ENCODE measurements around the gene PDE6B.
"Not testable (repeated sequence)": the region's sequence is repeated elsewhere in the genome, so short reads cannot be mapped to it uniquely, and the experiment has no call there.

PDE6B gene

DNA sequence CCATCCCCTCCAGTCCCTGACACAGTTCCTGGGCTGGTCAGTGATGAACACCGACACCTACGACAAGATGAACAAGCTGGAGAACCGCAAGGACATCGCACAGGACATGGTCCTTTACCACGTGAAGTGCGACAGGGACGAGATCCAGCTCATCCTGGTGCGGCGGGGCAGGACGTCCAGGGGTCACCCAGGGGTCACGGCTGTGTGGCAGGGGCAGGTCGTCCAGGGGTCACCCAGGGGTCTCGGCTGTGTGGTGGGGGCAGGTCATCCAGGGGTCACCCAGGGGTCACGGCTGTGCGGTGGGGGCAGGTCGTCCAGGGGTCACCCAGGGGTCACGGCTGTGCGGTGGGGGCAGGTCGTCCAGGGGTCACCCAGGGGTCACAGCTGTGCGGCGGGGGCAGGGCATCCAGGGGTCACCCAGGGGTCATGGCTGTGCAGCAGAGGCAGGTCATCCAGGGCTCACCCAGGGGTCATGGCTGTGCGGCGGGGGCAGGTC is 32.0 kb downstream of the PDE6B start:
- no peak for DNase-seq

- no peak for DNase-seq
These were observed 32.7 kb downstream of the PDE6B start for GRCh38 chr4:657834-658667.

- no peak for DNase-seq
These were observed 33.6 kb downstream of the PDE6B start for GRCh38 chr4:658681-659667.

GRCh38 chr4:659851-660250 is 34.5 kb downstream of the PDE6B start:
- no peak for DNase-seq

GRCh38 chr4:660401-660800 is 35.0 kb downstream of the PDE6B start:
- DNase-seq, result no peak

- DNase-seq, result no peak
These were observed 35.9 kb downstream of the PDE6B start for GRCh38 chr4:661231-661630.

DNA sequence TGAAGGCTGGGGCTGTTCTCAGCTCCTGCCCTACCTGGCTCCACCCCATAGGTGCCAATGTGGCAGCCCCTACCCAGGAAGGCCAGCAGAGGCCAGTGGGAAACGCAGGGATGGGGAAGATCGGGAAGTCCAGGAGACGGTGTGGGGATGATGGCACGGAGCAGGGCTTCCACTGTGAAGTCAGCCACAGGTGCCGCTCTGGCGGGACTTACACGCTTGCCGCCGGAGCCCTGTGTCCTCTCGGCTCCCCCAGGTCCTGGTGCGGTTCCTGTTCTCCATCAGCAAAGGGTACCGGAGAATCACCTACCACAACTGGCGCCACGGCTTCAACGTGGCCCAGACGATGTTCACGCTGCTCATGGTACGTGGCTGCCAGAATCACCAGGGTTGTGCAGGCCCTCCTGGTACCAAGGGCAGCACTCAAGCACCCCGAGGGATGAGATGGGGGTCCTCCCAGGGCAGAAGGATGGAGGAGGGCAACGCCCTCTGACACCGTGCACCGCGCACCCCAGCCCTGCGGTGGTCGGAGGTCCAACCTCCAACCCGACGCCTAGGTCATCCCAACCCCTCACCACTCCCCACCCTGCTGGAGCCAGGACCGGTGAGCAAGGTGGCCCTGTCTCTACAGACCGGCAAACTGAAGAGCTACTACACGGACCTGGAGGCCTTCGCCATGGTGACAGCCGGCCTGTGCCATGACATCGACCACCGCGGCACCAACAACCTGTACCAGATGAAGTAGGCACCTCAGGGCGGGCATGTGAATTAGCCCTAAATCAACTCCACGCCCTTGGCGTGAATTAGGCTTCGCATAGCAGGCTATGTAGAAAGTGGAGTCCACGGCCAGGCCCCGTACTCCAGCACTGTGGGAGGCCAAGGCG is 36.7 kb downstream of the PDE6B start:
- no peak for DNase-seq

DNA sequence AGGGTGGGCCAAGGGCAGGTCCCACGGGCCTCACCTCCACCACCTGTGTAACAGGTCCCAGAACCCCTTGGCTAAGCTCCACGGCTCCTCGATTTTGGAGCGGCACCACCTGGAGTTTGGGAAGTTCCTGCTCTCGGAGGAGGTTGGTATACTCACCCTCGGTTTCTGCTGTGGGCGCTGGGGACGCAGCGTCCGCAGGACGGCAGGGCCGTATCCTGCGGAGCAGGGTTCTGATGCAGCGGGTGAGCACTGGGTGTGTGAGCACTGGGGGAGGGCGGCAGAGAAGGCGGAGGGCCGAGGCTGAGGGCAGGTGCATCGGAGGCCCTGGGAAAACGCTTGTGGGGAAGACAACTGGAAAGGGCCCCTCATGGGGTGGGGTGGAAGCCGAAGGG is 37.7 kb downstream of the PDE6B start:
- no peak for DNase-seq

- DNase-seq, result peak; percentile 65
These were observed 38.4 kb downstream of the PDE6B start for GRCh38 chr4:663438-664428.

DNA sequence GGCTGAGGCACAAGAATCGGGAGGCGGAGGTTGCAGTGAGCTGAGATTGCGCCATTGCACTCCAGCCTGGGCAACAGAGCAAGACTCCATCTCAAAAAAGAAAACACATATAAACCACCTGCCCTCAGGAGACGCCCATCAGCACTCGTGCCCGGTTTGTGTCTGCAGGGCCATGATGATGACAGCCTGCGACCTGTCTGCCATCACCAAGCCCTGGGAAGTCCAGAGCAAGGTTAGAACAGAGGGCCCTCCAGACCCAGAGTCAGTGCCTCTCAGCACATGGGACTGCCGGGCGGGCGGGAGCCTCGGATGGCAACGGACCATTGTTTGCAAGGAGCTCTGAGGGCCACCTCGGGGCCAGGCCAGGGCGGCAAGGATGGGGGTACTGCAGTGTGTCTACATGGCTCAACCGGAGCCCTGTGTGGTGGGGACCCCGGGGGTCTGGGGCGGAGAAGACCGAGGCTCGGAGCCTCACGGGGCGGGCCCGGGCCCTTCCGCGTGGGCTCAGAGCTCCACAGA is 39.4 kb downstream of the PDE6B start:
- DNase-seq, result no peak

- no peak for DNase-seq
These were observed 40.0 kb downstream of the PDE6B start for GRCh38 chr4:665381-665750.

DNA sequence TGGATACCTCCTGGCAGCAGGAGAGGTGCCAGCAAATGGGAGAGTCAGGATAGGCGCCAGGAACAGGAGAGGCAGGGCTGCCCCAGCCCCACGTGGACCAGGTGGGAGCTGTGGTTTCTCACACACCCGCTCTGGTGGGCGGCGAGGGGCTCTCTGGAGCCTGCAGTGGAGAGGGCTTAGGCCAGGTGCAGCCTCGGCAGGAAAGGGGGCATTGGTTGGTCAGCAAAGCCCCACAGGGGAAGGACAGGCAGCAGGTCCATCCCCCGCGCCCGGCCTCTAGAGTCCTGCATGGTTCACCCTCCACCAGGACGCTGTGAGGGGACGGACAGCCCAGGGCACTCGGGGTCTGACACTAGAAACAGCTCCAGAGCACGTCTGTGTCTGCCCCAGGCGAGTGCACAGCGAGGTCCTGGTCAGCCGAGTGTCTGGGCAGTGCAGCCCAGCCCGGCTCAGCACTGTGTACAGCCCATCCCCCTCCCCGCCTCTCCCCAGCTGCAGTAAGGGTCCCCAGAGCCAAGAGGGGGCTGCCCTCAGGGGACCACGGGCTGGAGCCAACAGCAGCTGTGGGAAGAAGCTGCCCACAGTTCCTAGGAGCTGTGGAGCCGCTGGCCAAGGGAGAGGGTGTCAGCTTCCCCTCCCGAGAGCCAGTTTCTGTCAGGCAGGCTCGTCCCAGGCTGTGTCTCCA is 40.5 kb downstream of the PDE6B start:
- DNase-seq, result no peak

GRCh38 chr4:666436-666810 is 41.0 kb downstream of the PDE6B start:
- no peak for DNase-seq

DNA sequence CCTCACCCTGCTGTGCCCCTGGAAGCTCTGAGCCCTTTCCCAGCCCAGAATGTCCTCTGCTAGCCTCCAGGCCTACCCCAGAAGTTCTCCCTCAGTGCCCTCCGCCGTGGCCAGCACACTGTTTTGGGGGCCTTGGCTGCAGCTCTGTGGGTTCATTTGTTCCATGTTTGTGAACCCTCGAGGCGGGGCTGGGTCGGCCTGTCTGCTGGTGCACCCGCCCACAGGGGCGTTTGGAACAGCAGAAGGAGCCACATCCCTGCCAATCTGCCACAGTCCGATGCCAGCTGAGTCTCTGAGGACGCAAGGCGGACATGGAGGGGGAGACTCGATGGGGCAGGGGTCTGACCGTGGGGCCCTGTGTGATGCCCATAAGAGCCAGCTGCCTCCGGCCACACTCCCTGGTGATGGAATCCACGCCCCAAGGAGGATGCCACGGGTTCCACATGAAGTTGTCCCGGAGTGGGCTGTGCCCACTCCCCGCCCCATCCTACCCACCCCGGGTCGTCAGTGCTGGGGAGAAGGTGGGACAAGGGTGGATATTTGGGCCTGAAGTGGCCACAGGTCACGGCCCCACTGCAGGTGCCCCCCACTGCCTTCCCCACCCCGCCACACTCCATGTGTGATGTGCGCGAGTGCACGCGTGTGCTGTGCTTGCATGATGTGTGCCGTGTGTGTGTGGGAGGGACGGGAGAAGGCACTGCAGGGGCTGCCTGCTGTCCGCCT is 41.6 kb downstream of the PDE6B start:
- no peak for DNase-seq

- DNase-seq, result no peak
These were observed 42.2 kb downstream of the PDE6B start for GRCh38 chr4:667545-667925.

- DNase-seq, result not testable (repeated sequence)
These were observed 42.8 kb downstream of the PDE6B start for GRCh38 chr4:668219-668618.

GRCh38 chr4:669806-670559 is 44.6 kb downstream of the PDE6B start:
- not testable (repeated sequence) for DNase-seq

- no peak for DNase-seq
These were observed 46.4 kb downstream of the PDE6B start for GRCh38 chr4:671769-672168.
